GM19193 (cell line): Measurements from ENCODE around the gene MAP1LC3B2.
A peak's percentile ranks its signal among the peaks of the same experiment; 100 is the strongest.

ENCODE experiments used
- POLR2A ChIP-seq: IDR thresholded peaks from 4 replicates; pipeline ENCODE4 v1.6.1; 2011; ENCODE audit not compliant: insufficient read depth, insufficient read length; ENCODE audit errors: extremely low read depth

Gene MAP1LC3B2

DNA sequence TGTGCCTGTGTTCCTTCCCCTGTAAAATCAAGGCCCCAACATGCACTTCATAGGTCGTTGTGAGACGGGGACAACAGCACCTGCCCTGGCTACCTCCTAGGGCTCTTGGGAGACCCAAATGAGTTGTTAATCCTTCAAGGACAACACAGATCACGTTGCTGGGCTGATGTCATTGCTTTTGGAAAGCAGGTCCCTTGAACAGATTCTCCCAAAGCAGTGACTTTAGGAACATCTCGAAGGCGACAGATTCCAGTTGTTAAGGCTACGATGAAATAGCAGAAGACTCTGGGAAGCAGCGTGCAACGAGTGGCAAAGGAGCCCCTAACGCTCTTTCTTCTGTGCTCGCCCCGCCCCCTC lies 26.2 kb upstream of the MAP1LC3B2 start:
- no peak for TF ChIP-seq POLR2A

DNA sequence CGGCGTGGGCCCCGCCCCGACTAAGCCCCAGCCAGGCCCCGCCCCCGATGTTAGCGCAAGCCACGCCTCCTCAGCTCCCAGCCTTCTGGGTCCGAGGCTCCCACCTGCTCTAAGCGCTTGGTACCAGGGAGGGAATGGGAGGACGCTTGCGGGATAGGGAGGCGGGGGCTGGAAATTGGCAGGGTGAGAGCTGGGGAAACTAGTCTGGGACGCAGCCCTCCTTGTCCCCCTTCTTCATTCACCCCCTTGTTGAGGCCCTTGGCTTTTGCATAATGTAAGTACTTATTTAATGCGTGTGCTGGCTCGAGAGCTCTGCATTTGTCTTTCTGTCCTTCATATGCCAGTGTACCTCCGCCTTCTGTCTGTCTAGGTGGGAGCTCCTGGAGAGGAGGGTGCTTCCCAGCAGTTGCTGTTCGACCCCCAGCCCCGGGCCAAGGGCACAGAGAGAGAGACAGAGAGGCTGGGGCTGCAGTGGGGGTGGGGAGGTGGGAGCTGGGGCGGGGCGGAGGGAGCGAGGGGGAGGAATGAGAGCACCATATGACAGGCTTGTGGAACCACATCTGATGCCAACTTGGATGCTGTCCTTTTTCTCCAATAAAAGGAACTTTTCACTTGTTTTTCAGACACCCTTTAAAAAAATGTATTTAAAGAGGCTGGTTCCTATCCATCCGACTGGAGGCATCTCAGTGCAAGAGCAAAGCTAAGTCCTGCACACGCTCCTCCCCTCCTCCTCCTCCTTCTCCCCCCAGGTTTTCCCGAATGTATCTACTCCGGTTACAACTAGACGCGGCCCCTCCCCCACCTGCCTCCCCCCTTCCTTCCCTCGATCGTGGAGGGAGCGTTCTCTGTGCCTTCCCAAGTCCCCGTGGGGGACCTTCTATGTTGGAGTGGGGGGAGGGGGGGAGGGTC lies 25.6 kb upstream of the MAP1LC3B2 start:
- TF ChIP-seq POLR2A: peak; percentile 32

DNA sequence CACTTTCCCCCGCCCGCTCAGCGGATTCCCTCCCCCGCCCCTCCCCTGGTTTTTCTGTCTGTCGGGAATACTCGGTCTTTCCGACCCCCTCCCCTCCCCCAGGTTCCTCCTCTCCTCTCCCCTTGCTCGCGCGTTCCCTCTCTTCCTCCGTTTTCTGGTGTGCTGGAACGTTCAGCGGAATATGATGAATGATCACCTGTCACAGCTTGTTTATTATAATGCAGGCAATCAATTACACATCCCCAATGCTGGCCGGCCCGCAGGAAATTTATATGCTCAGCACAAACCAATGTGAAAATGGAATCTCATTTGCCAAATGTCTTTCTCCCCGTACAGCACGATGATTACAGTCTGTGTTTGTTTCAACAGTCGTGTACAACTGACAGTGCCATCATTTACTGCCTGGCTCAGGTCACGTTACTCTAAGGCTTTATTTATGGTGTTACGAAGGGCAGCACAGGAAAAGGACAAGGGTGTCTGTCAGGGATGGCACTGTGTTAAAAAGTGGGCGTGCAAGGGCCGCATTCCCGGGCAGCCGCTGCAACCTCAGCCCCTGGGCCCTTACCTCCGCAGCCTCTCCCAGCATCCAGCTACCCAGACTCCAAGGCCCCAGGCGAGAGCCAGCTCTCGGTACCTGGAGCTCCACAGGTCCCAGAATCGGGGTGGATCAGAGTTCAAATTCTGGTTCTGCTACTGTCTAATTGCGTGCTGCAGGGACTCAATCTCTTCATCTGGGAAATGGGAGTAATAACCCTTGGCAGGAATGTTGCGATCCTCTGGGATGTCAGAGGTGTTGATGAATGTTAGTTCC lies 24.7 kb upstream of the MAP1LC3B2 start:
- no peak for TF ChIP-seq POLR2A

DNA sequence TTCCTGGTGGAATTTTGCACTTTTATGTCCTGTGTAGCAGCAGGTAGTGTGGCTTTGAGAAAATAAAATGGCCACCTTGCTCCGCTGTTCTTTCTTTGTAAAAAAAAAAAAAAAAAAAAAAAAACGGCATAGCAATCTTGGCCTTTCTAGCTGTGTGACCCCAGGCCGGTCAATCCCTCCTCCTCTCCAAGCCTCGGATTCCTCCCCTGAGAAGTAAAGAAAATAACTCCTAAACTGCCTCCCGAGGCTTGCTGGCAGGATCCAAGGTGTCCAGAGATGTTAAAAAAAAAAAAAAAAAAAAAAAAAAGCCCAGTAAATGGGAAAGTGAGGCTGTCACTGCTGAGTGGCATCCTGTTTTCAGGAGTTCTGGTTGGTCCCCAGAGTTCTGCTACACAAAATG lies 23.9 kb upstream of the MAP1LC3B2 start:
- no peak for TF ChIP-seq POLR2A

DNA sequence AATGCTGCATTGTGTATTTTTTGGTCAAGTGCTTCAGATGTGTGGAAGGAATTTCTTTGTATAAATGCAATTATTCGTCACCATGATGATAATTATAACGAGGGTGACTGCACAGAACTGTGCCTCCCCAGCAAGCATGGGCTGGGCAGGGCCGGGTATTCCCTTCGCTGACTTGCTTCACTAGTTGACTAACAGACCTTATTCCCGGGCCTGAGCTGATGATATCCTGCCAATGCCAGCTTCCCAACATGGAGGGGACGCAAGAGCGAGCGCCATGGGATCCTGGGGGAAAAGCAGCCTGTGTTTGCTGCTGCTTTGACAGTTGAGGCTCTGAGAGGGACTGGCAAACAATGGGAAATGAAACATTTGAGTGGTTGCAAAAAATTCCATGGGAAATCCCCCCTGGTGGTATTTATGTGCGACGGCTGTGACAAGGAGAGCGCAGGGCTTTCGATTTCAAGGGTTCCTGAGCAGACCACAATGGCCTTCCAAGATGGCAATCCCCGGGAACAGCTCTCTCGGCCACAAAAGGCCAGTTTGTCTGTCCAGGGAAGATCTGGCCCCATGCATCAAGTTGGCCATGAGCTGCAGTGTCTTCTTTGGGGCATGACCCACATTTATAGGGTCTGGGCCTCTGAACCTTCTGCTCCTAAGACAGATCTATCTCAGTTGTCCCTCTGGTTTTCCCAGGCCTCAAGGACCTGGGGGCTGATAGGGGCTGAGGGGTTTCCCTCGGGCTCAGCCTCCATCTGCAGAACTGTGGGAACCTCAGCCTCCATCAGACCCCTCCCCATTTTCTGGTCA lies 21.9 kb upstream of the MAP1LC3B2 start:
- TF ChIP-seq POLR2A: no peak

DNA sequence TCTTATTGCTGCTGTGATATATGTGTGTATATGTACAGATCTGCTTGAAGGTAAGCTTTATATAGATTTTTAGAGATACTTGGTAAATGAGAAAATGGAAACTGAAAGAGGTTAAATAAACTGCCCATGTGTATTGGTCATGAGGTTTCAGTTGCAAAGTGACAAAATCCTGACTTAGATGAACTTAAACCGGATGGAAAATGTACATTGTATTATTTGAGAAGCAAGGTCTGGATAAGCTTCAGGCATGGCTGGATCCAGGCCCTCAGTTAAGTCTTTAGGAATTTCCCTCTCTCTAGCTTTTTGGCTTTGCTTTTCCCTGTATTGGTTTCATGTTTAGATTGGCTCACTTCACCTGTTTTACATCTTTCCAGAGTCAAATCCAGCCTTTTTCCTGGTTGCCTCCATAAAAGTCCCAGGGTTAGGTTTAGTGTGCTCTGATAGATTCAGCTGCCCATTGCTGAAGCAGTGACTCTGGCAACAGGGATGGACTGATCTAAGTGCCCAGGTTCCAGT lies 21.0 kb upstream of the MAP1LC3B2 start:
- TF ChIP-seq POLR2A: no peak

DNA sequence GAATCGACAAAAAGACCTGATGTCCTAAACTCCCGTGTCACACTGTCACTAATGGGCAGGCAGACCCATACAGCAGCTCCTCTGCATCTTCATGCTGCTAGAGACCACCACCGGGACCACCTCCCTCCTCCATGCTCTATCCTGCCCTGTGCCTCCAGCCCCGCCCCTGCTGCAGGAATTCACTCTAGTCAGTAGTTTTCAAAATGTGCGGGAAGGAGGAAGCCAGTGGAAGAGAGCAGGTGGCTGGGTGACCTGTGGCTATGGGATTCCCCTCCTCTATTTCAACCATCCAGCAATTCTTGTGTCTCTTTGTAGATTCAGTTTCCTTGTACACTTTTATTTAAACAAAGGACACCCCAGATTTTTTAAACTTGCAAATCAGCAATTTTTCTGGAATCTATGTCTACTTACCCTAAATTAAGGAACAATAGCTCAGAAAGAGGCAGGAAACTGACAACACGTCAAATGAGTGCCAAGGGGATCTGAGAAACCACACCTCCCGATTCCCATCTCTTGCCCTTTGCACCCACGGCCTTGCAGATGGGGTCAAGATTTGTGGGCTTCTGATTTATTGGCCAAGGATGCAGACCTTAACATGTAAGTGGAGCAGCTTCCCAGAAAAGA lies 20.4 kb upstream of the MAP1LC3B2 start:
- no peak for TF ChIP-seq POLR2A

DNA sequence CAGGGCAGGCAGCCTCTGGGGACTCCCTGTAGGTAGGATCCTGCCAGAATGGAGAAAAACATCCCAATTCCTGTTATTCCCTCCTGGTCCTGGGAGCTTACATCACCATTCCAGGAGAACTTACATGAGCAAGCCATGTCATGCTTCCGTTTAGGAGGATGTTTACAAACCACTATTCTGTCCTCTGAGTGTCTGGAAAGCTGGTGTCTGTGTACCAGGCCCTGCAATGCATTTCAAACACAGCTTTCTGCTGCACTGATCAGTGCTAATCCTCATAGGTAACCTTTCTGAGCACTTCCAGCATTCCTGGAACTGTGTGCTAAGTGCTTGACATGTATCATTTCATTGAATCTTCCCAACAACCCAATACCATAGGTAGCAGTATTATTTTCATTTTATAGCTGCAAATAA lies 19.8 kb upstream of the MAP1LC3B2 start:
- TF ChIP-seq POLR2A: no peak

DNA sequence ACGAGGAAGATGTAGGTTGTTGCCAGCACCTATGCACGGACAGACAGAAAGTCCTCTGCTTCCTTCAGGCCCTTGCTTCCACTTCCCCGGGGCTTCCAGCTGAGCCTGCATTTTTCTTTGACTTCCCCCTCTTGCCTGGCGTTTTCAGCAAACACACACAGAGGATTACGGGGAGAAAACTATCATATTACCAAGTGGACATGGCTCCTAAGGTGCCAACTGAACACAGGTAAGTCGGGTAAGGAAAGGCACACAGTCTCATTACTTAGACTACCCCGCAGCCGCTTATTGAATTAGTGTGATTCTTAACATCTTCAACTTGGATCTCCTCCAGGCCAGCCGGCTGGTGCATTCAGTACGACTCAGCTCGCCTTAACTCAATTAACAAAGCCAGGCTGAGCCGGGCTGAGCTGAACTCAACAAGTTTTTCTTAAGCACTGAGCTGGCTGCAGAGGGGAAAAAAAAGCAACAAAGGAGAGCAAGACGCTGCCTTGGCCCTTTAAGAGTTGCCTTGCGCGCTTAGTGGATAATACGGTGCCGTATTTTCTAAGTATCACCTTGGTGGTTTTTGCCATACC lies 19.2 kb upstream of the MAP1LC3B2 start:
- no peak for TF ChIP-seq POLR2A

DNA sequence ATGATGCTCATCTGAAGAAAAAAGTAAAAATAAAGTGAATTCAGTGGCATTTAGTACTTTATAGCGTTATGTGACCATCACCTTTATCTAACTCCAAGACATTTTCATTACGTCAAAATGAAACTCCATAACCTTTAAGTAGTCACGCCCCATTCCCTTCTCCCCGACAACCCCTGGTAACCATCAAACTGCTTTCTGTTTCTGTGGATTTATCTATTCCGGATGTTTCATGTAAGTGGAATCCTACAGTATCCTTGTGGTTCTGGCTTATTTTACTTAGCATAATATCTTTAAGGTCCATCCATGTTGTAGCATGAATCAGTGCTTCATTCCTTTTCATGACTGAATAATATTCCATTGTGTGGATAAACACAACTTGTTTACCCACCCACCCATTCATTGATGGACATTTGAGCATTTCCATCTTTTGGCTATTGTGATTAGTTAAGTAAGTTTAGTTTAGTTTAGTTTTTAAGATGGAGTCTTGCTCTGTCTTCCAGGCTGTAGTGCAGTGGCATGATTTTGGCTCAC lies 18.5 kb upstream of the MAP1LC3B2 start:
- no peak for TF ChIP-seq POLR2A

DNA sequence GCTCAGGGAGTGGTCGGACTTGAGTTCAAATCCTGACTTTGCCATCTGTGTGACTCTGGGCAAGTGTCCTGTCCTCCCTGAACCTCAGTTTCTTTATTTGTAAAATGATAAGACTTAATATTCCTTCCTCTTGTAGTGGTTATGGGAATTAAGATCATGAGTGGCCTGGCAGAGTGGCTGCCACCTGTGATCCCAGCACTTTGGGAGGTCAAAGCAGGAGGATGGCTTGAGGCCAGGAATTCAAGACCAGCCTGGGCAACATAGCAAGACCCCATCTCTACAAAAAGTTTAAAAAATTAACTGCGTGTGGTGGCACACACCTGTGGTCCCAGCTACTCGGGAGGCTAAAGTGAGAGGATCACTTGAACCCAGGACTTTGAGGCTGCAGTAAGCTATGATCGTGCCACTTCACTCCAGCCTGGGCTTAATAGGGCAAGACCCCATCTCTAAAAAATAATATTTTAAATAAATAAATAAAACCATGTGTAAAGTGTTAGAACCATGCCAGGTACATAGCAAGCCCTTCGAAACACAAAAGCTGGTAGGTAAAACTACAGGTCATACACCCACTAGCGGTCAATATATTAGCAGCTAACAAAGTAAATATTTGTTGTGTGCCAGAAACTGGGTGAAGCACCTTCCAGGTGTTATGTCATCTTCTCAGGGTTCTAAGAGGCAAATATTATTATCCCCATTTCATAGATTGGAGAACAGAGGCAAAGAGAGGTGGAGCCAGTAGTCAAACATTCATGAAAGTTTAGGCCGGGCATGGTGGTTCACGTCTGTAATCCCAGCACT lies 17.4 kb upstream of the MAP1LC3B2 start:
- TF ChIP-seq POLR2A: no peak

DNA sequence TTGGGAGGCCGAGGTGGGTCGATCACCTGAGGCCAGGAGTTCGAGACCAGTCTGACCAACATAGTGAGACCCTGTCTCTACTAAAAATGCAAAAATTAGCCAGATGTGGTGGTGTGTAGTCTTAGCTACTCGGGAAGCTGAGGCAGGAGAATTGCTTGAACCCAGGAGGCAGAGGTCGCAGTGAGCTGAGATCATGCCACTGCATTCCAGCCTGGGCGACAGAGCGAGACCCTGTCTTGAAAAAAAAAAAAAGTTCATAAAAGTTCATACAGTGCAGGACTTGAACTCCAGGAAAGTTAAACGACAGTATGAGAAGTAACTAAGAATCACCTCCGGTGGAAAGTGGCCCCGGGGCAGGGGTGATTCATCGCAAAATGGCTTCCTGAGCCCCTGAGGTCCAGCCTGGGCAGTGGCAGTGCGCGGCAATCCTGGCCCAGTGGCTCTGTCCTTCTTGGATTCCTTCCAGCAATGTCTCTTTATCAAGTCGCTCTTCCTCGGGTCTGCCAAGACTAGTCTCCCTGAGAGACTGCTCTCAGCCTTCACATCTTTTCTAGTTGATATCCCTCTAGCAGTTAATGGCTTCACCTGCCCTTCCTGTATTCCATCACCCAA lies 16.7 kb upstream of the MAP1LC3B2 start:
- TF ChIP-seq POLR2A: no peak

DNA sequence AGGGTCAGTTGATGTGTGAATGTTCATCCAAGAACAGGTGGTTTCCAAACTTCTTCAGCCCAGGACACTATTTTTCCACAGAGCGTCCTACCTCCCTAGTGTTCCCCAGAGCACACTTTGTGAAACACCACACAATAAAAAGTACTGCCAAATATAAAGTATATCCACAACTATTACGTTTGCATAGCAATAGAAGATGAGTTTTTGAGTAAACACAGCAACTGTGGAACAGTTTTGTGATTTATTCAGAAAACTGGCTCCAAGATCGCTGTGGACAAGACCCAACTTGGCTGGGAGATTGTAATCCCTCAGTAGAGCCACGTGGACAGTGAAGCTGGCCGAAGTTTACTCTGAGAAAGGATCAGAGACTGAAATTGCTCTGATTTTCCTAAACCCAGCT lies 14.5 kb upstream of the MAP1LC3B2 start:
- no peak for TF ChIP-seq POLR2A
